Left ventricle myocardium inferior (tissue), 1 donor: ENCODE measurements around the gene CCDC152. TPM values are rescaled to one million over a fixed set of nuclear protein-coding genes. Genes with fewer than 3 reads are reported as not detected.

Experiments used
- DNase-seq: peaks from one replicate; pipeline ENCODE4 v3.0.0-alpha.2; 2020
- H3K27ac ChIP-seq: fragments of 200-600 bp; replicated peaks from 2 replicates; pipeline ENCODE4 v1.8.0; 2021
- H3K27me3 ChIP-seq: fragments of 200-600 bp; 2 replicates; pipeline ENCODE4 v1.8.0; 2021; ENCODE audit warnings: low read depth
- H3K36me3 ChIP-seq: fragments of 200-600 bp; 2 replicates; pipeline ENCODE4 v1.8.0; 2021
- H3K4me1 ChIP-seq: fragments of 200-600 bp; 2 replicates; pipeline ENCODE4 v1.8.0; 2021
- H3K4me3 ChIP-seq: fragments of 200-600 bp; 2 replicates; pipeline ENCODE4 v1.8.0; 2021; ENCODE audit warnings: mild to moderate bottlenecking, moderate library complexity
- H3K9me3 ChIP-seq: fragments of 200-600 bp; replicated peaks from 2 replicates; pipeline ENCODE4 v1.8.0; 2021
- intact Hi-C: fragments of 100-400 bp; cut with micrococcal nuclease; formaldehyde crosslinking; loops from one replicate; pipeline ENCODE4 v1.11.0; 2022
- total RNA-seq: library from RNA; stranded (reverse); fragmentation: NEBNext Ultra II Directional; extraction: Animal tissue kit (Norgen Biotek cat#: 25700); gene quantifications from one replicate; pipeline ENCODE4 v1.2.1, GENCODE V29; 2021
- TF ChIP-seq, protein P1 (sequence below): fragments of 200-600 bp; IDR thresholded peaks from 2 replicates; pipeline ENCODE4 v1.8.0; 2021; ENCODE audit warnings: antibody characterized with exemption, mild to moderate bottlenecking, borderline replicate concordance
- donor health status: DM: no; HTN: yes; CAD: no; lungs with severe emphysema.

The CCDC152 gene
- total RNA-seq, 1 donor from 2014 or later: 0.80 TPM

DNA sequence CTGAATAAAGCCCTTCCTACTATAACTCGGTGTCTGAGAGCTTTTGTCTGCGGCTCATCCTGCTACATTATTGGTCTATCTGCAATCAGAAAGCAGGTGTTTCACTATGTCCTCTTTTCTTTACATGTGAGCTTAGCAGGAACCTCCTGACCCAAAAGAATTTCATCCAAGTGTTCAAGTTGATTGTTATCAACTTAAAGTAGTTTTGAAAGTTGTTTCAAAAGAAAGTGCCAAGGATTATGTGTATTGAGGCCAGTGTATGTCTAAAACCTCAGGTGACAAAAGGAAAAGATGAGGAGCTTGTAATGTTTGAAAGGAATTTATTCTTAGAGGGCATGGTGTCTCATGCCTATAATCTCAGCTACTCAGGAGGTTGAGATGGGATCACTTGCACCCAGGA lies 63.1 kb downstream of the CCDC152 start:
- H3K9me3 ChIP-seq: no peaks in the 10 kb centered on the region
- no peak overlapping the region for H3K4me3 ChIP-seq
- no peaks in the 10 kb centered on the region for H3K27me3 ChIP-seq
- no peaks in the 10 kb centered on the region for H3K36me3 ChIP-seq
- no peak overlapping the region for H3K27ac ChIP-seq
- no peak for DNase-seq
- TF ChIP-seq, protein P1, sequence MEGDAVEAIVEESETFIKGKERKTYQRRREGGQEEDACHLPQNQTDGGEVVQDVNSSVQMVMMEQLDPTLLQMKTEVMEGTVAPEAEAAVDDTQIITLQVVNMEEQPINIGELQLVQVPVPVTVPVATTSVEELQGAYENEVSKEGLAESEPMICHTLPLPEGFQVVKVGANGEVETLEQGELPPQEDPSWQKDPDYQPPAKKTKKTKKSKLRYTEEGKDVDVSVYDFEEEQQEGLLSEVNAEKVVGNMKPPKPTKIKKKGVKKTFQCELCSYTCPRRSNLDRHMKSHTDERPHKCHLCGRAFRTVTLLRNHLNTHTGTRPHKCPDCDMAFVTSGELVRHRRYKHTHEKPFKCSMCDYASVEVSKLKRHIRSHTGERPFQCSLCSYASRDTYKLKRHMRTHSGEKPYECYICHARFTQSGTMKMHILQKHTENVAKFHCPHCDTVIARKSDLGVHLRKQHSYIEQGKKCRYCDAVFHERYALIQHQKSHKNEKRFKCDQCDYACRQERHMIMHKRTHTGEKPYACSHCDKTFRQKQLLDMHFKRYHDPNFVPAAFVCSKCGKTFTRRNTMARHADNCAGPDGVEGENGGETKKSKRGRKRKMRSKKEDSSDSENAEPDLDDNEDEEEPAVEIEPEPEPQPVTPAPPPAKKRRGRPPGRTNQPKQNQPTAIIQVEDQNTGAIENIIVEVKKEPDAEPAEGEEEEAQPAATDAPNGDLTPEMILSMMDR: no peak
- intact Hi-C loops: no loop called here
- H3K4me1 ChIP-seq: no peaks in the 10 kb centered on the region

DNA sequence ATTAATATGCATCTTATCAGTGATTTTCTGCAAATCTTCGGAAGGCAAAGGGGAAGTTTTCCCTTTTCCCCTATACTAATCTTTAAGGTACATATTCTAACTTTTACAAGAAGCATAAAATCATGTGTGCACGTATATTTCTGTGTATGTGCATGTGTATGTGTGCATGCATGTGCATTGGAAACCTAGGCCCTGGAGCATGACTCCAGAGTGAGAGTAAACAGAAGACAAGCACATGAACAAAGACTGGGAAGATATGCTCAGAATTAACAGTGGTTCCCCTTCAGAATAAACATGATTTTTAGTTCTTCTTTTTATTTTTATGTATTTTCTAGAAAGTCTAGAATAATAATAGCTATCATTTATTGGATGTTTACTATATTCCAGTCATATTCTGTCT lies 65.9 kb downstream of the CCDC152 start:
- Histone ChIP-seq H3K4me3 (no peak overlapping the region), H3K9me3 (no peaks in the 10 kb centered on the region)

DNA sequence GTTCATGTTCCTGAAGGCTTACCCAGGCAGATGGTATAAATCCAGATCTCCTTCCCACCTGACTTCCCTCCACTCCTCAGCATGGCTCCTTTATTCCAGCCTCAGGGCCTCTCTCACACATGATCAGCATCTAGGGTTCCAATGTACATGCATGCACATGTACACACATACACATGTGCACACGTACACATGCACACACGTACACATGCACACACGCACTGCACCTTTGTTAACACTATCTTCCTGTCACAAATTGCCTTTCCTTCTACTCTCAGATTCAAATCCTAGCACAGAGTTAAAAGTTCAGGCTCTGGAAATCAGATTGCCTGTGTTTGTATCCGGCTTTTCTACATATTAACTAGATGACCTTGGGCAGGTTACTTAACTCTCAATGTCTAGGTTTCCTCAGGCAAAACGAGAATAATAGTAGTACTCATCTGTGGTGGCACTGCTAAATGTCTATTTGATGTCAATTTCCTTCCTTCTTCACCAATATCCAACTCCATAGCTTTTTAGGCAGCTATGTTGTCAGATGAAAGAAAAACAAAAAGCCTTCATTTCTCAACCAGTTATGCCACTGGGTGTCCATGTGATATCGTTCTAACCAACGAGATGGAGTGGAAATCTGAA lies 67.8 kb downstream of the CCDC152 start:
- no peak for DNase-seq
- no peak overlapping the region for H3K4me3 ChIP-seq
- H3K27me3 ChIP-seq: no peaks in the 10 kb centered on the region
- TF ChIP-seq, protein P1: no peak
- H3K4me1 ChIP-seq: peaks cover 16% of the 10 kb centered on the region
- H3K36me3 ChIP-seq: no peaks in the 10 kb centered on the region
- no peak overlapping the region for H3K27ac ChIP-seq
- no peaks in the 10 kb centered on the region for H3K9me3 ChIP-seq
- intact Hi-C loops: no loop called here

More for the DNA sequence above, 65.9 kb downstream of the CCDC152 start:
- TF ChIP-seq, protein P1: no peak
- intact Hi-C loops: no loop called here
- DNase-seq: no peak
- H3K27ac ChIP-seq: no peak overlapping the region
- no peaks in the 10 kb centered on the region for H3K27me3 ChIP-seq
- no peaks in the 10 kb centered on the region for H3K36me3 ChIP-seq
- peaks cover 14% of the 10 kb centered on the region for H3K4me1 ChIP-seq

DNA sequence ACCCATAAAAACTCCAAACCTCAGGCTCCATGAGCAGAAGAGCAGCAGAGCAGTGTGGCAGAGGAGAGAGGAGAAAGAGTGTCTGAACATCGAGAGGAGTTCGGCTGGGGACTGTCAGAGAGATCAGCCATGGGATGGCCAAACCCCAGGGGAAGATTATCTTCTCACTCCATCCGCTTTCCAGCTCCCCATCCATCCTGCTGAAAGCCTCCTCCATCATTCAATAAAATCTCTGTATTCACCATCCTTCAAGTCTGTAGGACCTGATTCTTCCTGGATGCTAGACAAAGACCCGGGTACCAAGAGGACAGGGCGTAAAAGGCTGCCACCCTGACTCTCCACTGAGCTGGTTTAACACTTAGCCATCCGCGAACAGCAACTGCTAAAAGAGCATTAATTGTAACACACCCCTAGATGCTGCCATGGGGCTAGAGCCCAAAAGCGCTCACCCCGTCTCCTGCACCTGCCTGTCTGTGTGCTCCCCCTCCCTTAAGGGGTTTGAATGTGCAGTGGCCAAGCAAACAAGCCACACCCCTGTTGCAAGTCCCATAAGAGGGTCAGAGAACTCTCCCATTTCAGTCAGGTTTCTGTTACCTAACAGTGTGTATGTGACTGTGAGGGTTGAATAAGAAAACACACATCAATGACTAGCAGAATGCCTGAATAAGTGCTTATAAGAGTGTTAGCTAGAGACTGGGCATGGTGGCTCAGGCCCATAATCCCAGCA lies 69.0 kb downstream of the CCDC152 start:
- Histone ChIP-seq H3K27me3 (no peaks in the 10 kb centered on the region), H3K27ac (no peak overlapping the region), H3K9me3 (no peaks in the 10 kb centered on the region), H3K36me3 (no peaks in the 10 kb centered on the region), H3K4me3 (no peak overlapping the region), H3K4me1 (peaks cover 16% of the 10 kb centered on the region)
- no peak for DNase-seq
- intact Hi-C loops: no loop called here
- TF ChIP-seq, protein P1: no peak

DNA sequence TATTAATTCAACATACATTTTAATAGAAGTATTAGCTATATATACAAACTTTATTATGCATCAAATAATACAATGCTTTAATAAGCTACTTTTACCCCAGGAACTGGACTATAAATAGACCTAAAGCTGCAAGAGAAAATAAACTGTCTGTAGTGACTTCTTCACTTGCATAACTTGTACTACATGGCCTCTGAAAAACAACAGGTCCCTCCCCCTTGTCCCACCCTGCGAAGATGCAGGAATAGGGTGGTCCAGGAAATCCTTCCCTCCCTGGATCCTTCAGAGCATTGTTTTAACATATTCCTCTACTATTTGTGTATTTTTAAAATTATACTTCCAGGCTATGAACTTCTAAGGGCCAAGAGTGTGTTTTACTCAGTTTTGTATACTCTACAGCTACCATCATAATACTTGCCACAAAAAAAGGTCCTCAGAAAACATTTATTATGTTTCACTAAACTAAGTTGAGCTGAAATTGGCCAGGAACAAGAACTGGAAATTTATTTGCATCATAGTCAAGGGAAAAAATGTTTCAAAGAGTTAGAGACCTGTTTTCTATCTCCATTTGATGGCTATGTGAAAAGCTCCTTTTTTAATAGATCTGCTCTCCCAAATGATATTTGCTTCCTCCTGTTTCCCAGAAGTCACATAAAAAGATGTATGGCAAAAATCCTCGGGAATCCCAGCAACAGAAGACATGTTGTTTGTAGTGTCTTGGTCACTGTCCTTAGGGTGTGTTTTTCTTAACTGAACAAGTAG lies 70.3 kb downstream of the CCDC152 start:
- H3K27ac ChIP-seq: peak overlapping the region; percentile 51
- intact Hi-C loops: no loop called here
- no peak for DNase-seq
- TF ChIP-seq, protein P1: no peak
- no peaks in the 10 kb centered on the region for H3K27me3 ChIP-seq
- H3K9me3 ChIP-seq: no peaks in the 10 kb centered on the region
- no peak overlapping the region for H3K4me3 ChIP-seq
- peaks cover 16% of the 10 kb centered on the region for H3K4me1 ChIP-seq
- no peaks in the 10 kb centered on the region for H3K36me3 ChIP-seq
